MM.1S (cell line): ENCODE data around the gene BIRC3.

Experiments
- DNase-seq: peaks from one replicate; pipeline ENCODE4 v3.0.0-alpha.2; 2015
- H2AFZ ChIP-seq: fragments of 300-600 bp; sonication (generic); 2 replicates; pipeline ENCODE4 v1.6.0; 2016; ENCODE audit warnings: antibody characterized with exemption, low read length
- H3F3A ChIP-seq: fragments of 300-600 bp; sonication (generic); 2 replicates; pipeline ENCODE4 v1.6.1; 2016; ENCODE audit warnings: mild to moderate bottlenecking, antibody characterized with exemption, low read length, moderate library complexity, mixed read lengths; ENCODE audit not compliant: insufficient read depth
- H3K27ac ChIP-seq: fragments of 300-600 bp; sonication (generic); 2 replicates; pipeline ENCODE4 v1.5.1; 2016; ENCODE audit warnings: mild to moderate bottlenecking, low read length
- H3K27me3 ChIP-seq: fragments of 300-600 bp; sonication (generic); replicated peaks from 2 replicates; pipeline ENCODE4 v1.6.0; 2016; ENCODE audit warnings: low read length; ENCODE audit not compliant: insufficient read depth
- H3K36me3 ChIP-seq: fragments of 300-600 bp; sonication (generic); replicated peaks from 2 replicates; pipeline ENCODE4 v1.6.1; 2016; ENCODE audit warnings: mild to moderate bottlenecking, low read length, mixed read lengths; ENCODE audit not compliant: insufficient read depth
- H3K4me1 ChIP-seq: fragments of 300-600 bp; sonication (generic); 2 replicates; pipeline ENCODE4 v1.6.1; 2016; ENCODE audit warnings: low read length, mixed read lengths
- H3K4me2 ChIP-seq: fragments of 300-600 bp; sonication (generic); 2 replicates; pipeline ENCODE4 v1.6.0; 2016; ENCODE audit warnings: low read depth, low read length
- H3K4me3 ChIP-seq: fragments of 300-600 bp; sonication (generic); 2 replicates; pipeline ENCODE4 v1.5.1; 2016; ENCODE audit warnings: low read length, mixed read lengths
- H3K79me2 ChIP-seq: fragments of 300-600 bp; sonication (generic); 2 replicates; pipeline ENCODE4 v1.6.1; 2016; ENCODE audit warnings: mixed run types, low read length, mixed read lengths
- H3K9ac ChIP-seq: fragments of 300-600 bp; sonication (generic); 2 replicates; pipeline ENCODE4 v1.6.1; 2016; ENCODE audit warnings: low read length, mixed read lengths
- H3K9me2 ChIP-seq: fragments of 300-600 bp; sonication (generic); replicated peaks from 2 replicates; pipeline ENCODE4 v1.6.1; 2016; ENCODE audit warnings: mild to moderate bottlenecking, low read length, mixed read lengths; ENCODE audit not compliant: insufficient read depth
- H3K9me3 ChIP-seq: fragments of 300-600 bp; sonication (generic); replicated peaks from 2 replicates; pipeline ENCODE4 v1.6.1; 2016; ENCODE audit warnings: mild to moderate bottlenecking, low read length, mixed read lengths; ENCODE audit not compliant: insufficient read depth
- H4K20me1 ChIP-seq: fragments of 300-600 bp; sonication (generic); 2 replicates; pipeline ENCODE4 v1.6.1; 2016; ENCODE audit warnings: mild to moderate bottlenecking, low read length, moderate library complexity, mixed read lengths; ENCODE audit not compliant: insufficient read depth
- EZH2 ChIP-seq: fragments of 300-600 bp; sonication (generic); optimal IDR thresholded peaks from 2 replicates; pipeline ENCODE3; 2017; ENCODE audit warnings: low read depth, mild to moderate bottlenecking, antibody characterized with exemption, low read length, mixed read lengths
- EZH2phosphoT487 ChIP-seq: fragments of 300-600 bp; sonication (generic); IDR thresholded peaks from 2 replicates; pipeline ENCODE4 v1.6.1; 2018; ENCODE audit warnings: antibody characterized with exemption, low read length
- TF ChIP-seq, protein P1 (sequence below): fragments of 300-600 bp; sonication (generic); IDR thresholded peaks from 2 replicates; pipeline ENCODE4 v1.5.1; 2016; ENCODE audit warnings: antibody characterized with exemption, low read length, mixed read lengths

Gene BIRC3

DNA sequence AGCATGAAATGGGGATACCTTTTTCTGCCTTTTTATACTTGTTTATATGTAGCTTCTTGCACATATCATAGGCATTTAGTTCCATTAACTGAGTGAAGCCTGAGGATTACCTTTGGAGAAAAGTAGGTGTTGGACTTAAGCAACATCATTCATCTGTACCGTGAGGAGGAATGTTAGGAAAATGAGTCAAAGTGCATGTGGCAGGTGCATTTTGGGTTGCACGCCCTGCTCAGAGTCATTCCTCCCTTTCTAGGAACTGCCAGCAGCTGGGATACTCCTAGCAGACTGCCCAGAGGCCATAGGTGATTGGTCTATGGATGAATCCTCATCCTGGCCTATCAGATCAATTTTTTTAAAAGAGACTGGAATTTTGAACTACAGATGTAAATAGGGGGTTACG, 33.3 kb upstream of the BIRC3 start:
- no peaks in the 10 kb centered on the region for H3K4me1 ChIP-seq
- H4K20me1 ChIP-seq: no peaks in the 10 kb centered on the region
- DNase-seq: no peak
- no peak overlapping the region for H2AFZ ChIP-seq
- no peaks in the 10 kb centered on the region for H3K36me3 ChIP-seq
- H3K4me3 ChIP-seq: no peak overlapping the region
- H3F3A ChIP-seq: no peaks in the 10 kb centered on the region
- H3K4me2 ChIP-seq: no peak overlapping the region
- H3K27me3 ChIP-seq: no peaks in the 10 kb centered on the region
- TF ChIP-seq EZH2: no peak
- TF ChIP-seq EZH2phosphoT487: no peak
- TF ChIP-seq, protein P1, sequence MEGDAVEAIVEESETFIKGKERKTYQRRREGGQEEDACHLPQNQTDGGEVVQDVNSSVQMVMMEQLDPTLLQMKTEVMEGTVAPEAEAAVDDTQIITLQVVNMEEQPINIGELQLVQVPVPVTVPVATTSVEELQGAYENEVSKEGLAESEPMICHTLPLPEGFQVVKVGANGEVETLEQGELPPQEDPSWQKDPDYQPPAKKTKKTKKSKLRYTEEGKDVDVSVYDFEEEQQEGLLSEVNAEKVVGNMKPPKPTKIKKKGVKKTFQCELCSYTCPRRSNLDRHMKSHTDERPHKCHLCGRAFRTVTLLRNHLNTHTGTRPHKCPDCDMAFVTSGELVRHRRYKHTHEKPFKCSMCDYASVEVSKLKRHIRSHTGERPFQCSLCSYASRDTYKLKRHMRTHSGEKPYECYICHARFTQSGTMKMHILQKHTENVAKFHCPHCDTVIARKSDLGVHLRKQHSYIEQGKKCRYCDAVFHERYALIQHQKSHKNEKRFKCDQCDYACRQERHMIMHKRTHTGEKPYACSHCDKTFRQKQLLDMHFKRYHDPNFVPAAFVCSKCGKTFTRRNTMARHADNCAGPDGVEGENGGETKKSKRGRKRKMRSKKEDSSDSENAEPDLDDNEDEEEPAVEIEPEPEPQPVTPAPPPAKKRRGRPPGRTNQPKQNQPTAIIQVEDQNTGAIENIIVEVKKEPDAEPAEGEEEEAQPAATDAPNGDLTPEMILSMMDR: no peak
- no peaks in the 10 kb centered on the region for H3K79me2 ChIP-seq
- H3K9me3 ChIP-seq: no peaks in the 10 kb centered on the region
- H3K9me2 ChIP-seq: no peaks in the 10 kb centered on the region
- no peak overlapping the region for H3K27ac ChIP-seq
- no peak overlapping the region for H3K9ac ChIP-seq

DNA sequence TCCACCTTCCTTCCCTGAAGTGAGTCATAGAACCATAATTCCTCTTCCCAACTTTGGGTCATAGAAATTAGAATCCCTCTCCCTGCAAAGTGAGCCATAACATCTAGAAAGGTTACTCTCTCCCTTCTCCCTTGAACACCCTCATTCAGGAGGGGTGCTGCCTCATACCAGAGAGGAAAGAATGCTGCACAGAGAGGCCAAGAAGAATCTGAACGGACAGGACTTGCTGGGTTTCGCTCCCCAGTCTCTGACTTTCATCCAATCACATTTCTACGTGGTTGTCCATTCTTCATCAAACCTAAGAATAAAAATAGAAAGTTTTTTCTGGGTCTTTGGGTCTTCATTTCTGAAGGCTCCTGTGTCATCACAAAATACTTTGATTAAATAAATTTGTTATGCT, 31.0 kb upstream of the BIRC3 start:
- Histone ChIP-seq H3K27me3 (no peaks in the 10 kb centered on the region), H3K27ac (no peak overlapping the region), H3K4me1 (0 out of 2 replicates have a peak, but pooled peaks cover 6% of the 10 kb centered on the region), H3K9ac (no peak overlapping the region), H3F3A (no peaks in the 10 kb centered on the region), H2AFZ (no peak overlapping the region), H3K36me3 (no peaks in the 10 kb centered on the region), H3K9me3 (no peaks in the 10 kb centered on the region), H3K4me2 (no peak overlapping the region), H4K20me1 (no peaks in the 10 kb centered on the region), H3K79me2 (no peaks in the 10 kb centered on the region), H3K9me2 (no peaks in the 10 kb centered on the region), H3K4me3 (no peak overlapping the region)
- TF ChIP-seq EZH2 (no peak), EZH2phosphoT487 (no peak)
- TF ChIP-seq, protein P1: no peak
- DNase-seq: no peak

DNA sequence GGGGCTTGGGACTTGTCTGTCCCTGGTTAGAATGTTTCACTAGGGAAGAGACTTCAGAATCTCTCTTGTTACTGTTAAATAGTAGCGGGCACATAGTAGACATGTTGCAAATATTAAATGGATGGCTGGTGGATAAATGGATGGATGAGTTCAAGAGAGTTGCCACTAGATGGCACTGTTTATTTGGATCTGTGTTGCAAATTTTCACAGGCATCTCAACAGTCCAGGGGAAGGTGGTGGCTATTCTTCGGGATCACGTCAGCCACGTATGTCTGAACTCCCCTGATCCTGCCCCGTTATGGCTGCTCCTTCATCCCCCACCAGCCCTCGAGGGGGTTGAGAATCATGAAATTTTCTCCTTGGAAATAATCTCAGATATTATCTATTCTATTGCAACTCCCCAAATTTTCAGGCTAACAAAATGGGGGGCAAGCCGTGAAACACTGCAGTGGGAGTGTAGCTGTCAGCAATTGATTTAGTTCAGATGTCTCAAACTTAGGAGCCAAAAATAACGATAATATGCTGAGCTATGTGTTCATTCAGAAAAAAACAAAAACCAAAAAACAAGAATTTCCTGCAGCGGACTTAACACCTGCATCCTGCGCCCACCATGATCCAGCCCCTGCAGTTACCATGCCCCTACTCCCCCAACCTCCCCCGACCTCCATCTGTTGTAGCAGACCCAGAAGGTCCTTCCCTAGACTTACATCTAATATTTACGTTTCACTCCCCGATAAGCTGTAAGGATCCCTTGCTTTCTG, 29.1 kb upstream of the BIRC3 start:
- Histone ChIP-seq H3K9ac (no peak overlapping the region), H3K4me3 (no peak overlapping the region), H4K20me1 (no peaks in the 10 kb centered on the region), H3K27me3 (no peaks in the 10 kb centered on the region), H3K4me1 (0 out of 2 replicates have a peak, but pooled peaks cover 6% of the 10 kb centered on the region), H3F3A (no peaks in the 10 kb centered on the region), H3K27ac (no peak overlapping the region), H3K4me2 (peak overlapping the region; percentile 38; the same call in 1 of the 2 replicates), H3K9me3 (no peaks in the 10 kb centered on the region), H3K79me2 (no peaks in the 10 kb centered on the region), H3K9me2 (no peaks in the 10 kb centered on the region), H3K36me3 (no peaks in the 10 kb centered on the region), H2AFZ (peak overlapping the region; percentile 40)
- TF ChIP-seq EZH2 (no peak), EZH2phosphoT487 (no peak)
- TF ChIP-seq, protein P1: peak; percentile 76
- DNase-seq: peak; percentile 71
